IPS-18c (cell line): Measurements from ENCODE around the gene RAD50.
"Not testable (repeated sequence)": the region's sequence is repeated elsewhere in the genome, so short reads cannot be mapped to it uniquely, and the experiment has no call there.

ENCODE experiments used
- H3K4me3 ChIP-seq: 2 replicates; pipeline ENCODE4 v1.7.0; 2013; ENCODE audit warnings: low read depth, mild to moderate bottlenecking, low read length, moderate library complexity; ENCODE audit not compliant: insufficient read depth
- H3K9me3 ChIP-seq: one replicate; pipeline ENCODE4 v1.6.1; 2013; ENCODE audit warnings: mild to moderate bottlenecking, low read length, moderate library complexity; ENCODE audit not compliant: control insufficient read depth, insufficient read depth

Gene RAD50

GRCh38 chr5:132547269-132547668, 9.5 kb upstream of the RAD50 start:
- Histone ChIP-seq H3K4me3 (no peak overlapping the region), H3K9me3 (no peaks in the 10 kb centered on the region)

GRCh38 chr5:132548834-132549233, 7.9 kb upstream of the RAD50 start:
- H3K4me3 ChIP-seq, H3K9me3 ChIP-seq: not testable (repeated sequence)

- Histone ChIP-seq H3K9me3 (no peaks in the 10 kb centered on the region), H3K4me3 (no peak overlapping the region)
Observed at GRCh38 chr5:132549576-132549975, 7.2 kb upstream of the RAD50 start.

GRCh38 chr5:132556153-132556762, 519 bp upstream of the RAD50 start:
- H3K4me3 ChIP-seq: peak overlapping the region; percentile 90; the same call in 1 of the 2 replicates

GRCh38 chr5:132557478-132558172, 848 bp downstream of the RAD50 start:
- Histone ChIP-seq H3K4me3 (peak overlapping the region; percentile 90), H3K9me3 (no peaks in the 10 kb centered on the region)

More at GRCh38 chr5:132556153-132556762, 519 bp upstream of the RAD50 start:
- H3K9me3 ChIP-seq: no peaks in the 10 kb centered on the region

- Histone ChIP-seq H3K4me3 (no peak overlapping the region), H3K9me3 (peaks cover 5% of the 10 kb centered on the region)
Observed at GRCh38 chr5:132559383-132560060, 2.7 kb downstream of the RAD50 start.

GRCh38 chr5:132561601-132562000, 4.8 kb downstream of the RAD50 start:
- H3K4me3 ChIP-seq: no peak overlapping the region
- peaks cover 9% of the 10 kb centered on the region for H3K9me3 ChIP-seq

GRCh38 chr5:132564555-132564954, 7.8 kb downstream of the RAD50 start:
- H3K4me3 ChIP-seq, H3K9me3 ChIP-seq: not testable (repeated sequence)

GRCh38 chr5:132566657-132567056, 9.9 kb downstream of the RAD50 start:
- peaks cover 9% of the 10 kb centered on the region for H3K9me3 ChIP-seq
- no peak overlapping the region for H3K4me3 ChIP-seq

- Histone ChIP-seq H3K9me3 (no peaks in the 10 kb centered on the region), H3K4me3 (no peak overlapping the region)
Observed at GRCh38 chr5:132576123-132576522, 19.3 kb downstream of the RAD50 start.

GRCh38 chr5:132584560-132584959, 27.8 kb downstream of the RAD50 start:
- H3K4me3 ChIP-seq, H3K9me3 ChIP-seq: not testable (repeated sequence)

GRCh38 chr5:132586063-132586462, 29.3 kb downstream of the RAD50 start:
- no peak overlapping the region for H3K4me3 ChIP-seq

GRCh38 chr5:132589467-132589866, 32.7 kb downstream of the RAD50 start:
- no peaks in the 10 kb centered on the region for H3K9me3 ChIP-seq
- H3K4me3 ChIP-seq: no peak overlapping the region

More at GRCh38 chr5:132586063-132586462, 29.3 kb downstream of the RAD50 start:
- no peaks in the 10 kb centered on the region for H3K9me3 ChIP-seq

GRCh38 chr5:132591145-132591544, 34.4 kb downstream of the RAD50 start:
- Histone ChIP-seq H3K4me3 (no peak overlapping the region), H3K9me3 (no peaks in the 10 kb centered on the region)

GRCh38 chr5:132592521-132592920, 35.7 kb downstream of the RAD50 start:
- H3K4me3 ChIP-seq: no peak overlapping the region
- no peaks in the 10 kb centered on the region for H3K9me3 ChIP-seq

GRCh38 chr5:132594170-132594569, 37.4 kb downstream of the RAD50 start:
- Histone ChIP-seq H3K9me3 (no peaks in the 10 kb centered on the region), H3K4me3 (no peak overlapping the region)

GRCh38 chr5:132595624-132596023, 38.8 kb downstream of the RAD50 start:
- H3K4me3 ChIP-seq: no peak overlapping the region
- no peaks in the 10 kb centered on the region for H3K9me3 ChIP-seq

- H3K4me3 ChIP-seq: no peak overlapping the region
- H3K9me3 ChIP-seq: no peaks in the 10 kb centered on the region
Observed at GRCh38 chr5:132601071-132601728, 44.4 kb downstream of the RAD50 start.
